ENCODE results near the gene GFRA4. TPM values are rescaled to one million over a fixed set of nuclear protein-coding genes. Genes with fewer than 3 reads are reported as not detected.
"Not testable (repeated sequence)": the region's sequence is repeated elsewhere in the genome, so short reads cannot be mapped to it uniquely, and the experiment has no call there.

The GFRA4 gene
- total RNA-seq, 2 donors from 2014 or later, result not detected

- Histone ChIP-seq H3K4me3 (no peak overlapping the region), H3K27me3 (no peaks in the 10 kb centered on the region), H3K27ac (no peak overlapping the region), H3K9me3 (no peaks in the 10 kb centered on the region), H3K4me1 (no peaks in the 10 kb centered on the region), H3K36me3 (no peaks in the 10 kb centered on the region), H3K9ac (ENCODE audit: low read depth in 2 of 2, low read length in 2 of 2) (no peak overlapping the region)
- intact Hi-C loops (cut with DNase I), result no loop called here
- no peak for DNase-seq
- TF ChIP-seq CTCF (IDR thresholded peaks at IDR 0.05), result no peak
Observed at GRCh38 chr20:3628502-3629314, 34.5 kb downstream of the GFRA4 start.

- H3K36me3 ChIP-seq, result no peaks in the 10 kb centered on the region
- H3K27ac ChIP-seq, result no peak overlapping the region
- H3K9me3 ChIP-seq, result no peaks in the 10 kb centered on the region
- intact Hi-C loops (cut with DNase I), result no loop called here
- TF ChIP-seq CTCF (IDR thresholded peaks at IDR 0.05), result no peak
- no peaks in the 10 kb centered on the region for H3K4me1 ChIP-seq
- no peaks in the 10 kb centered on the region for H3K27me3 ChIP-seq
- H3K4me3 ChIP-seq, result no peak overlapping the region
- H3K9ac ChIP-seq (ENCODE audit: low read depth in 2 of 2, low read length in 2 of 2), result no peak overlapping the region
- DNase-seq, result no peak
Observed at GRCh38 chr20:3627476-3627875, 35.7 kb downstream of the GFRA4 start.

- H3K27ac ChIP-seq, result no peak overlapping the region
- no peak for TF ChIP-seq CTCF (IDR thresholded peaks at IDR 0.05)
- no peaks in the 10 kb centered on the region for H3K4me1 ChIP-seq
- no peaks in the 10 kb centered on the region for H3K27me3 ChIP-seq
- no peak for DNase-seq
- H3K4me3 ChIP-seq, result no peak overlapping the region
- no peak overlapping the region for H3K9ac ChIP-seq (ENCODE audit: low read depth in 2 of 2, low read length in 2 of 2)
- H3K36me3 ChIP-seq, result no peaks in the 10 kb centered on the region
- H3K9me3 ChIP-seq, result no peaks in the 10 kb centered on the region
- intact Hi-C loops (cut with DNase I), result no loop called here
Observed at GRCh38 chr20:3622406-3622805, 40.8 kb downstream of the GFRA4 start.

- no peak overlapping the region for H3K9ac ChIP-seq (ENCODE audit: low read depth in 2 of 2, low read length in 2 of 2)
- H3K9me3 ChIP-seq, result no peaks in the 10 kb centered on the region
- H3K4me3 ChIP-seq, result no peak overlapping the region
- H3K4me1 ChIP-seq, result no peaks in the 10 kb centered on the region
- H3K36me3 ChIP-seq, result no peaks in the 10 kb centered on the region
- no peak overlapping the region for H3K27ac ChIP-seq
- intact Hi-C loops (cut with DNase I), result no loop called here
- TF ChIP-seq CTCF (IDR thresholded peaks at IDR 0.05), result no peak
- no peaks in the 10 kb centered on the region for H3K27me3 ChIP-seq
- no peak for DNase-seq
Observed at GRCh38 chr20:3621111-3621510, 42.1 kb downstream of the GFRA4 start.

- no peak overlapping the region for H3K9ac ChIP-seq (ENCODE audit: low read depth in 2 of 2, low read length in 2 of 2)
- H3K27ac ChIP-seq, result no peak overlapping the region
- no peaks in the 10 kb centered on the region for H3K4me1 ChIP-seq
- no peak for DNase-seq
- H3K9me3 ChIP-seq, result no peaks in the 10 kb centered on the region
- intact Hi-C loops (cut with DNase I), result no loop called here
- H3K27me3 ChIP-seq, result no peaks in the 10 kb centered on the region
- TF ChIP-seq CTCF (IDR thresholded peaks at IDR 0.05), result no peak
- no peak overlapping the region for H3K4me3 ChIP-seq
- no peaks in the 10 kb centered on the region for H3K36me3 ChIP-seq
Observed at GRCh38 chr20:3616250-3616649, 46.9 kb downstream of the GFRA4 start.

- H3K4me3 ChIP-seq; H3K4me1 ChIP-seq; intact Hi-C loops (cut with DNase I); H3K9me3 ChIP-seq; H3K36me3 ChIP-seq; H3K9ac ChIP-seq (ENCODE audit: low read depth in 2 of 2, low read length in 2 of 2); DNase-seq; H3K27ac ChIP-seq; H3K27me3 ChIP-seq: not testable (repeated sequence)
Observed at GRCh38 chr20:3615171-3615840, 47.9 kb downstream of the GFRA4 start.
